NCI-H187 (cell line): Measurements from ENCODE around the gene ANKRD29.

Source experiments
- DNase-seq, 2 experiments: peaks; one replicate each; lab custom pipeline; 2025; lab: John Stamatoyannopoulos, UW

The ANKRD29 gene

DNA sequence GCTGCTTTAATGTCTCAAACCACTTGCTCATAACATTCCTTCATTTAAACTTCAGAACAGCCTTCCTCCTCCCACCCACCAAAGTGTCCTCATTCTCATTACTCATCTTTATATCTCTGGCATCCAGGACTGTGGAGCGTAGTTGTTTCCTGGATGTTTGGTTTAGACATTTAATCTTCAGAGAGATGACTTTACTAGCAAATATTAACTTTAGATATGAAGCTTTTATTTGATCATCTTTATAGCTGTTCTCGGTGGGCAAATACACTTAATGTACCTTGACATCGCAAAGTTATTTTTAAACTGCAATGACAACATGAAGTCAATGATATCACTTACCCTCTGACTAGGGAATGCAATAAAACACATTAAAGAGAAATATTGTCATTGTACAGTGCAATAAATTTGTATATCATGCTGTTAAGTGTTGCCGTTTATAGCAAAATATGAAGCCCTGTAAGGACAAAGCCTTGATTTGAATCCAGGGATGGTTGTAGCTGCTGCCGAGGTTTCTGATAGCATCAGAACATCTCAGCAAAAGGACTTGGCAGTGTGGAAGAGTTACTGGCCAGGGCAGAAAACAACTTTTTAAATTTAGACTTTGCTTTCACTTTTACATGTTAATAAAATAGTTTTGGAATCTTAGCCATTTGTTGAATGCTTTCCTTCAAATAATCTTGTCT is 21.9 kb upstream of the ANKRD29 start:
- no peak for DNase-seq

DNA sequence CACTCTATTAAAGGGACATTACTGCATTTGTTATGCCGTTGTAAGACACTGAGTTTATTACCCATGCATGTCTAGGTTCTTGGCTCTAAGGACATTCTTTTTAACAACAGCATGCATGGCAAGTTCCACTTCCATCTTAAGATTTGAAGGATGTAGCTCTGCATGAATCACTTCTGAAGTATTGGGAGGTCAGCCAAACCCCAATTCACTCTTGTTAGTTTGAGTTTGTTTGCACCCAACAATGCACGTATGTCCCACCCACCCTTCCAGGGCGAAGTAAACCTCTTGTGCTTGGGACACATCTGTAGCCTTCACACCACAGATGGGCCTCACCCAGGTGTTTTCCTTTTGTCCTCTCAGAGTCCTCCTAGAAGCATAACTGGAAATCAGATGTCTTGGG is 21.0 kb upstream of the ANKRD29 start:
- DNase-seq, result no peak

DNA sequence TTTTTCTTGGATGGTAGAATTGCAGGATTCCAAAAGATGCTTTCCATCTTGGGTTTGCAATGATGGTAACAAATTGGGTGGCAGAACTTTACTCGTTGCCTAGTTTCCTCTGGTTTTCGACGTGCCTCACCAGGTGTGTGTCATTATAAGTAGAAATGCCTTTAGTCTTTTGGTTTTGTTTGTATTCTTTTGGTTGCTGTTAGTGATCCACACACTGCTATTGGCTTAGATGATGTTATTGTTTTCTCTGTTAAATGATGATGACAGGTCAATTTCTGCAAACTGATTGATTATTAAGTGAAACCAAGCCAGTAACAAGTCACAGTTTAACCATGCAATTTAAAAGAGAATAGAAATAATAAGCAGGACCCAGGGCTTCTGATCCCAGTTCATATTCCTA is 20.4 kb upstream of the ANKRD29 start:
- DNase-seq, result no peak

DNA sequence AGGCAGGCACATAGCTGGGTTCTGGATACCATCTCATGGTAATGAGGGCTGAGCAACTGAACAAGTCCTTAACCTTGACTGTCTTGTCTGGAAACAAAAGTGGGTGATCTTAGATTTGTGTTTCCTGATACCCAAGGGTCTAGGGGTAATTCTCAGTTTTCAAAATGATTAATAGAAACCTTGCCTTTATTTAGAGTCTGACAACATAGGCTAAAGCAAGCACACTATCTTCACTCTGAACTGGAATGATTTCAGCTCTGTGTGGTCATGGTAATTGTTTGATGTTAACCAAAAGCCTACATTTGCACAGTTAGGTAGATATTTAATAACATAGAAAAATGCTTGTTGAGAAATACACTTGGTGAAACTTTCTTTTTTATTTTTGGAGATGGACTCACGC is 19.8 kb upstream of the ANKRD29 start:
- no peak for DNase-seq

DNA sequence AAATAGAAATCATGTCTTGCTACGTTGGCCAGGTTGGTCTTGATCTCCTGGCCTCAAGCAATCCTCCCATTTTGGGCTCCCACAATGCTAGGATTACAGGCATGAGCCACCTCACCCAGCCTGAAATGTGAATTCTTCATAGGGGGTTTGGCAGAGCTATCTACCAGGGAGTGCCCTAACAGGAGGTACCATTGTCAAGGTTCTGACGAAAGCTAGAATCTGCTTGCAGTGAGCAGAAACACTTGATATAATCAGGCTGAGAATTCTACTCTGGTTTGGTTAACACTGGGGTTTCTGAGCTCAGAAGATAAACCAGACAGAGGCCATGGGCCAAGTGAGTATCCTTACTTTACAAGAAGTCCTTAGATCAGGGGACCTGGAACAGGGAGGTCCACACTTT is 19.3 kb upstream of the ANKRD29 start:
- DNase-seq, result no peak

DNA sequence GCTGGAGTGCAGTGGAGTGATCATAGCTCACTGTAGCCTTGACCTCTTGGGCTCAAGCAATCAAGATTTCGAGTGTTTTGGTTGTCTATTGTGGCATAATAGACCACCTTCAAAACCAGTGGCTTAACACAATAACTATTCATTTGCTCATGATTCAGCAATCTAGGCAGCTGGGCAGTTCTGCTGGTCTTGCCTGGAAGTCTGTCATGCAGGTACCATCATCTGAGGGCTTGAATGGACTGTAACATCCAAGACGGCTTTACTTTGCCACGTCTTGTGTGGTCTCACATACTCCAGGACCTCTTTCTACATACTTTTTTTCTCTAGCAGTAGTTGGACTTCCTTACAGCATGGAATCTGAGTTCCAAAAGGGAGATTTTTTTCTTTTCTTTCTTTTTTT is 13.2 kb upstream of the ANKRD29 start:
- DNase-seq, result no peak

DNA sequence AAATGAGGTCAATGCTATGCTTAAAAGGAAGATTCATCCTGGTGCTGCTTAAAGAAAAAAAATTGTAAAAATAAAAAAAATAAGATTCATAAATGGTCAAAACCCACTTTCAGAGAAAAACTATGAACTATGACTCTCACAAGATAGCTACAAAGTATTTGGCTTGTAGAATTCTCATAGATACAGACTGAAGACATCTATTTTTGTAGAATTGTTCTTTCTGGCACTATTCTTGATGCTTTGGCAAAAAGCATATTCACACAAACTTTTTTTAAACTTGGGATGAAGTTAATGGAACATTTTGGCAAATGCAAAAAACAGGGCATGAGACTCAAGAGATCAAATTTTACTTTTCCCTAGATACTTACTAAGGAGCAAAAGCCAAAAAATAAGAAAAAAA is 12.5 kb upstream of the ANKRD29 start:
- no peak for DNase-seq

DNA sequence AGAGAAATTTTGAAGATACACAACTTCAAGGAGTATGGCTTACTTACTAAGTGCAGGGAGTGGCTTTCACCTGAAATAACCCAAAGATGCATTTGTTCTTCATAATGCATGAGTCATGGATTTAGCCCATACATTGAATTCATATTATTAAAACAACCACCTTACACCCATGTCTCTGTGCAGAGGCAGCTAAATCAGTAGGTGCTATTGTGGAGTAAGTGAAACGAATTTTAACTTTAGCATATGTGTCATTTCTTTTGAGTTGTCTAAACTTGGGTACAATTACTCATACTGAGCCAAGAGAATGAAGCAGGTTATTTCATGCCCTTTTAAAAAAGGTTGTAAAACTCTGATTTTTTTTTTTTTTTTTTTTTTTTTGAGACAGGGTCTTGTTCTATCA is 11.0 kb upstream of the ANKRD29 start:
- DNase-seq, result no peak

DNA sequence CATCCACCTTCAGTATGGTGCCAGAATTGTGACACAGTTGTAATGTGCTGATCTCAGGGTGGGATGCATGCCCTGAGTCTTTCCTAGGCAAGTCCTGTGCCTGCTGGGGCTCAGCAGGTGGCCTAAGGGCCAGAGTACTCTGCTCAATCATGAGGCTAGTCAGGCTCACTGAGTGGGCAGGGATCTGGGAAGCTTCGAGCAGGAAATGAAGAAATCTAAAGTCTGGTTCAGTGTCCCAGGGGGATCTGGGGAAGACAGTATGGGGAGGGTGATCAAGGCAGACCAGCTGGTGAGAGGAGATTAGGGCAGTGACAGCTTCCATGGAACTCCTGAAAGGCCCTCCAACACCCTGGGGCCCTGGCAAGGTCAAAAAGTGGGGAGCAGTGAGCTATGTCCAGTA is 8.9 kb upstream of the ANKRD29 start:
- no peak for DNase-seq

DNA sequence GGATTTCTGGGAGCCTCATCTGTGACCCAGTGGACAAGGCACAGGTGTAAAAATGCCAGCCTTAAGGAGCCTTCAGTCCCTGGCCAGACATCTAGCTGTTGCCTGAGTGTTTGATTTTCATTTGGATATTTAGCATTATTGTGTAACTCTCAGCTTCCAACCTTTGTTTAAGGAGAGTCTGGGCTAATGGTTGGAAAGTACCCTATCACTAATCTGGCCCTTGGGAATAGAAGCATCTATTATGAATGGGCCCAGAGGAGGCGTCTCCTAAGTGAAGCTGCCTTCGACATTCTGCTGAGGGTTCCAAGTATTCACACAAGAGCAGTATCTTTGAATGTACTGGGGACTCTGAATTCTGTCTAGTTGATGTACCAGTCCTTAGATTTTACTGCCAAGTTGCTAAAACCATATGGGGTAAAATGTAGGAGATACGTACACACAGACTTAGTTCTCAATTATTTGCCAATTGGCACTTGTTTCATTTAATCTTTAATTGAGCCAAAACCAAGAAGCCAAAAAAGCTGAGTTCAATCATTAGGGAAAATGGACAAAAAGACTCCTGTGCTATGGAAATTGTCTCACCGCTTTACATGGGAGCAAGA is 7.2 kb upstream of the ANKRD29 start:
- no peak for DNase-seq

DNA sequence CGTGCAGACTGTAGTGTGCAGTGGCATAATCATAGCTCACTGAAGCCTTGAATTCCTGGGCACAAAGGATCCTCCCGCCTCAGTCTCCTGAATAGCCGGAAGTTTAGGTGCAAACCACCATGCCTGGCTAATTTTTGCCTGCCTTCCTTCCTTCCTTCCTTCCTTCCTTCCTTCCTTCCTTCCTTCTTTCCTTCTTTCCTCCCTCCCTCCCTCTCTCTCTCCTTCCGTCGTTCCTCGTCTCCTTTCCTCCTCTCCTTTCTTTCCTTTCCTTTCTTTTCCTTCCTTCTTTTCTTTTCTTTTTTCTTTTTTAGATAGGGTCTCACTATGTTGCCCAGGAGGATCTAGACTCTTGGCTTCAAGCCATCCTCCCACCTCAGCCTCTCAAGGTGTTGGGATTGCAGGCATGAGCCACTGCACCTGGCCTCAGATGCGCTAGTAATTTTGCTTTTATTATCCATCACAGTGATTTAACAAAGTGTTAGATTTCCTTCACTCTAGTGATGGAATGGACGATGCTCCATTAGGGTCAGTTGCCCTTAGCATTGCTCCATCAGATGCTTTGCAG is 6.6 kb upstream of the ANKRD29 start:
- DNase-seq, result no peak

DNA sequence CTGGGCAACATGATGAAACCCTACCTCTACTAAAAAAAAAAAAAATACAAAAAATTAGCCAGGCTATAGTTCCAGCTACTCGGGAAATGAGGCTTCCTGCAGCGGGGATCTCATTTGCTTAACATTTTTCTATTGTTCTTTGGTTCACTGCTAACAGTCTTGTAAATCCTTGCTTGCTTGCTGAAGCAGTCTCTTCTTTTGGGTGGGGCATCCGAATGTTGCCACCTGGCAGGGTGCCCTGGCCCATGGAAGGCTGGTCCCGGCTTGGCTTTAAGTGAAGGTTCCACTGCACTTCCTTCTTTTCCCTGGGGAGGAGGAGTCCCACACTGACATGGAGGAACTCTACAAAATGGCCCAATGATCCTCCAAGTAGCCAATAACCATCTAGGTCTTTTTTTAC is 6.0 kb upstream of the ANKRD29 start:
- no peak for DNase-seq

DNA sequence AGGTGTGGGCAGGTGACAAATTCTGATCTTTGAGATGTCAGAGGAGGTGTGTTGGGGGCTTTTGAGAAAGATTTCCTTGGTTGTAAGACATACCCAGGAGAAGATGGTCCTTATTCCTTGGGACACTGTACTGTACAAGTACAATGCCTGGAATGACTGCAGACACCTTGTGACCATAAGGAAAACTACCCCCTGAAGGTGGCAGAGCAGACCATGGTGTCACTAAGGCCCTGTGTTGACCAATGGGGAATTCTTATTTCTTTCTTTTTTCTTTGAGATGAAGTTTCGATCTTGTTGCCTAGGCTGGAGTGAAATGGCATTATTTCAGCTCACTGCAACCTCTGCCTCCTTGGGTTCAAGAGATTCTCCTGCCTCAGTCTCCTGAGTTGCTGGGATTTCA is 4.4 kb upstream of the ANKRD29 start:
- no peak for DNase-seq

DNA sequence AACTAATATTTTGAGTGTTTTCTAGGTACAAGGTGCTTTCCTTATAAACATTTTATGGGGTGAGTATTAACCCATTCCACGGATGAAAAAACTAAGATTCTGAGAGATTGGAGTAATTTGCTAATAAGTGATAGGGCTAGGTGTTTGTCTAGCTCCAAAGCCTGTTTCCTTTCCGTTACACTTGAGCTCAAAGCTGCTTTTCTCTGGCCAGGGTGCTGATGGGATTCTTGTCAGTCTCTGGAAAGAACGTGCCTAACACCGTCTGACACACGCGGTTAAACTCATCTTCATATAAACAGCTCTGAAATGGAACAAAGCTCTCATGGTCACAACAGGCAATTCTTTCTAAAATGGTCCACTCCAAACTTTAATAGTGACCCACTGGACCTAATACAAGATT is 2.0 kb upstream of the ANKRD29 start:
- DNase-seq, result no peak

DNA sequence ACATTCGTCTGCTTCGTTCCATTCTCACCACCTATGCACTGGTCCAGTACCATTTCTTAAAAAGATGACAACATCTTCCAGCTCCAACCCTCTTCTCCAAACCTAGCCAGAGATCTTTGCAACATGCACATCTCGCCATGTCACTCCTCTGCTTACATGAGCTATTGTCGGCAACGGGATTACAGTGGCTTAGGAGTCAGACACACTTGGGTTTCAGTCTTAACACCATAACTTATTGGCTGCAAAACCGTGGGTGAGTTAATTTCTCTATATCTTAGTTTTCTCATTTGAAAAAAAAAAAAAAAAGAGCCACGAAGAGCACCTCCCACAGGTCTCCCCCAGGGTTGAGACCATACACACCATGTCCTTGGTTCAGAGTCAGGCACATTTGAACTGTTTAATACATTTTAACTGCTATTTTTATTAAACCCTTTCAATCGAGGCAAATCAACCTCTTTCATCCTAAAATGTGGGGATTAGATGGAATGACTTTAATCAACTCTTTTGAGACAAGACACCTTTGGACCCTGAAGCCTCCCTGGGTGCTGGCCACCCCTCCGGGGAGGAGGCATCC is 889 bp downstream of the ANKRD29 start:
- no peak for DNase-seq

DNA sequence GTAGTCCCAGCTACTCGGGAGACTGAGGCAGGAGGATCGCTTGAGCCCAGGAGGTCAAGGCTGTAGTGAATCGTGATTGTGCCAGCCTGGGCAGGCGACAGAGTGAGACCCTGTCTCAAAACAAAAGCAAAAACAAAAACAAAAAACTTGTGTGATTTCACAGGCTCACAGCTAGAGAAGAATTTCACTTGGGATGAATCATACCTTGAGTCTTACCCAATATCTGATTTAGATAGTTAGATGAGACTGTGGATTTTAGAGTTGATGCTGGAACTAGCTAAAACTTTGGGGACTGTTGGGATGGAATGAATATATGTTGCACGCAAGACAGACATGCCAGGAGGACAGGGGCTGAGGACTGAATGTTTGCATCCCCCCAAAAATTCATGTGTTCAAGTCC is 4.4 kb downstream of the ANKRD29 start:
- DNase-seq, result no peak

DNA sequence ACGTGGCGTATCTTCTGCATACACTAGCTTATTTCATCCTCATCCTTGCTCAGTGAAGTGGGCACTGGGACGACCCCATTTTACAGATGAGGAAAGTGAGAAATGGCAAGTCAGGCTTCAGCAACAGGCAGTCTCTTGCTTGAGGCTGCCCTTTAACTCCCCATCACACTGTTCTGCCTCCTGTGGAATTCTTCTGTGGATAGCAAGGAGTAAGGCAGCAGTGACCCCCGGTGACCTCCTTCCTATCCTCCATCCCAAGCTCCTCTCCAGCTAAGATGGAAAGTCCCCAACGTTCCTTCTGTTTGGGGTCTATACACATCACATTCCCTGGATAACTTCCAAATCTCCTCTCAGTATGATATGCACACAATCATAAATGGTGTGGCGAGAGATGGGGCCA is 10.5 kb downstream of the ANKRD29 start:
- no peak for DNase-seq

DNA sequence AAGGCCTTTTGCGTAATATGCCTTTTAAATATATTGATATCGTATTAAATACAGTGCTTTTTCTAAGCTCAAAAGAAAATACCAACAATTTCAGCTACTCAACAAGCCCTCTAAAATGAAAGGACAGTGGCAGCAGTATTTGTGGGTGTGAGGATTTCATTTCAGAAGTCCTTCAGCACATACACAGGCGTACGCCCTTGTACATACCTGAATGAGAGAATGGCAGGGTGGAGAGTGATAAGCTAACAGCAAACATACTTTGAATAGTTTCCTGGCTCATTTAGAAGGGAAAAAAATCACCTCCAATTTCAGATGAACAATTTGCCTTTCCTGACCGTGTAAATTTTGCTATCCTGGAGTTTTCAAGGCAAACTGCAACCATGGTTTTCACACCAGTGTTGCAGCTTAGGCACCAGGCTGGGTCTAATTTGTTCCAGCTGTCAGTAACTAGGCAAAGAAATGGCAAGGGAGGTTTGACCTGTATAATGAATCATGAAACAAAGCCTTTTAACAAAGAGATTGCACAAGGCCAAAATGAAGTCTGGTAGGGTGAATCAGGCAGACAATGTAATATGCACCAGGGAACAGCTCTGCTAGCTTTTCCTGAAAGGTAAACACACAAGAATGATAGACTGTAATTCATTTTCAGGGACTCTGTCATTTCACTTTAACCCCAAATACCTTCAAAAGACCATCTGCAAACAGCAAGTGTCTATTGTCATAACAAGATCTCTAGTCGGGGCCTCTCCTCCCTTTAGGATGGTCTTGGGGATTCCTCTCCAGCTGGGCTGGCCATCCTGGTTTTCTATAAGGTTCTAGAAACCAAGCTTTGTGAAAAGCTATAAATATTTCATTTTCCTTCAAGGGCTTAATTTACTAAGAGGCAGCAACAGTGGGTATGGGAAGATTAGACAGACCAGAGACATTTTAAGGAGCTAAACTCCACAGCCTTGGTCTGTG is 11.5 kb downstream of the ANKRD29 start:
- no peak for DNase-seq

DNA sequence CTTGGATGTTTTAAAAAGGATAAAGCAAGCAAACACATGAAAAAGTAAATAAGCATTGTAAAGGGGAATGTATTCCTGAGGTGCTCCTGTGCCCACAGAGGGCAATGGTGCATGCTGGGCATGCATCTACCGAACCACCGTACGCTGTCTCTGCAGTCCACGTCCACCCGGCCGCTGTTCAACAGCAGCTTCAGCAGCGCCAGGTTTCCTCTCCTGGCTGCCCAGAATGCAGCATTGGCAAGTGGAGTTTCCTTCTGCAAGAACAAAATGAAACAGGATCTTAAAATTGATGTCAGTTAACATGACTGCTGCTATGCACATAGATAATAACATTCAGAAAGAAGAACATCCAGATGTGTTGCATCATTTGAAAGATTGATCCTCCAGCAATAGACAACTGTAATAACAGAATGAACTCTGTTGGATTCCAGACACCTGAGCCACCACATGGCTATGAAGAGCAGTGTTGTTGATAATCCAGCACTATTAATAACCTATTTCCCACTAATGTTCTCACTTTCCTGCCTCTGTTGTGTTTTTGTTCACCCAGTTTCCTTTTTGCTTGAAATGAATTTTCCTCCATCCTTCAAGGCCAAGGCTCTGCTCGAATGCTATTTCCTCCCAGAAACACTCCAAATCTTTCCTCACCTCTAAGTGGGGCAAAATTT is 13.6 kb downstream of the ANKRD29 start:
- no peak for DNase-seq

DNA sequence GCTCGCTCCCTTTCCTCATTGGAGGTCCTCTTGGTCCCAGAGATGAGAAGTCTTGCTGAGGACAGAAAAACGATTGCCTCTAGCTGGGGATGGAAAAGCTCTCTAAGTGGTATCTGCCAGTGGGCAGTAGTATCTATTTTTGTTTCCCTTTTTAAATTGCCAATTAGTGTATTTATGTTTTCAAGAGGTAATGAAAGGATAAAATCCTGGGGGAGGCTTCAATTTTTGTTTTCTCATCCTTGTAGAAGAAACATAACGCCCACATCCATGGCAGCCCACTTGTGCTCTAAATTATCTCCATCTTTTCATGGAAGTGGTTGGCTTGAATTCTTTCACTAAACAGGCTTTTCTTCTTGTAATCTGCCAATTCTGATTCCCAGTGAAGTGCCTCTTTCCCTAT is 14.3 kb downstream of the ANKRD29 start:
- DNase-seq, result no peak

DNA sequence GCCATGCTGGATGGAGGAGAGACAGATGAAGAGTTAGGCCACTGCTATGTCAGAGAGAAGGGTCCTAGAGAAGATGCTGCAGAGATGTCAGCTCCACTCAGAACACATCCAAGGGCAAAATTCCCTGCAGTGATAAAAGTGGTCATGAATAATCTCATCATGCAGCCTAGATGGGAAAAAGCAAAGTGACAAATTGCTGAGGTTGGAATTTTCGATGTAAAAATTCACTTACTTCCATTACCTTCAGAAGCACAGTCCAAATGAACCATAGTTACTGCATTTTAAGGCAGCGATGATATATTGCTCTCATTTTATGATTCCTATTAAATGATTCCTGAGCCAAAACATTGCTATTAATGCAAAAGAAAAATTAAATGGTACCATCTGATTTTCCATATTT is 16.4 kb downstream of the ANKRD29 start:
- no peak for DNase-seq
